ENCODE data around the gene ATP8B1. TPM values are rescaled to one million over a fixed set of nuclear protein-coding genes. Genes with fewer than 3 reads are reported as not detected.
A peak's percentile ranks its signal among the peaks of the same experiment; 100 is the strongest.
"Not testable (repeated sequence)": the region's sequence is repeated elsewhere in the genome, so short reads cannot be mapped to it uniquely, and the experiment has no call there.

Gene ATP8B1
- total RNA-seq = not detected

GRCh38 chr18:57803103-57803969 lies at the start of gene ATP8B1:
Gene ATP8B1, minus strand, starts transcription at chr18:57803315. Its CDS starts 71,508 bp downstream, at chr18:57731807.
- Mint-ChIP-seq H3K27ac (no peak within 1 kb of the TSS), H3K36me3 (ENCODE audit: low read depth) (no peaks in the 10 kb centered on the region), H3K4me3 (peak within 1 kb of the TSS; percentile 71), H3K27me3 (ENCODE audit: low read depth) (peaks cover 49% of the 10 kb centered on the region), H3K9me3 (no peaks in the 10 kb centered on the region), H3K4me1 (ENCODE audit: low read depth) (peaks cover 13% of the 10 kb centered on the region)
- no peak for DNase-seq
- intact Hi-C loops (cut with micrococcal nuclease) = loop anchor here (2.0 kb wide), 1 partner anchor 173 kb away; no protein-coding TSS in a partner anchor
- CTCF ChIA-PET = no interaction called here

DNA sequence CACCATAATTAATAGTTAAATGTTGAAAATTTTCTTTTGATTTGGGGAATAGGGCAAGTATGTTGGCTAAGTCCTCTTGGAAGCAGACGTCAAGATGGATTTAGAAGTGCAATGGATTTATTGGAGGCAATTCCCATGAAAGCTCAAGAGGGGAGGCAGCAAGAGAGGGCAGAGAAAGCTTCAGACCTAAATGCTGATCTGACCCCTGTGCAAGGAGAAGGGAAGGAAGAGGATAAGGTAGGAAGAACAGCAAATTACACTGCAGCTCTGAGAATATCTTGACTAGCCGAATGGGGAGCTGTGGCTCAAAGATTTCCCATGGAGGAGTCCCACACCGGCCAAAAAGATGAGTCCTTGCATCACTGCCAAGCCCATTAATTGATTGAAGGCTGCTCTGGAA lies 46.9 kb upstream of the ATP8B1 start:
- Mint-ChIP-seq H3K4me3 (no peak overlapping the region), H3K36me3 (ENCODE audit: low read depth) (no peaks in the 10 kb centered on the region), H3K9me3 (no peaks in the 10 kb centered on the region), H3K27ac (peak overlapping the region; percentile 61), H3K27me3 (ENCODE audit: low read depth) (peaks cover 14% of the 10 kb centered on the region), H3K4me1 (ENCODE audit: low read depth) (no peaks in the 10 kb centered on the region)
- intact Hi-C loops (cut with micrococcal nuclease) = no loop called here
- CTCF ChIA-PET = interaction anchor here (1.2 kb wide), 1 partner anchor 9 kb away, joined by 4 read pairs; no protein-coding TSS in a partner anchor
- DNase-seq = no peak

DNA sequence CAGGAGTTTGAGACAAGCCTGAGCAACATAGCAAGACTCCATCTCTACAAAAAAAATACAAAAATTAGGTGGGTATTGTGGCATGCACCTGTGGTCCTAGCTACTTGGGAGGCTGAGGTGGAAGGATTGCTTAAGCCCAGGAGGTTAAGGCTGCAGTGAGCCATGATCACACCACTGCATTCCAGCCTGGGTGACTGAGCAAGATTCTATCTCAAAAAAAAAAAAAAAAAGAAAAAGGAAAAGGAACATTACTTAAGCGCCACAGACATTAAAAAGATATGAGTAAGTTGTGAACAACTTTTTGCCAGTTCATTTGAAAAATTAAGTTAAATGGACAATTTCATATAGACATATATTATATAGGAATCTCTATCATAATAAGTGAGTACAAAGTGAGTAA lies 45.3 kb upstream of the ATP8B1 start:
- intact Hi-C loops (cut with micrococcal nuclease); CTCF ChIA-PET: not testable (repeated sequence)
- peaks cover 26% of the 10 kb centered on the region for H3K27me3 Mint-ChIP-seq (ENCODE audit: low read depth)

GRCh38 chr18:57847431-57847830 lies 44.3 kb upstream of the ATP8B1 start:
- intact Hi-C loops (cut with micrococcal nuclease); DNase-seq; H3K4me1 Mint-ChIP-seq (ENCODE audit: low read depth); H3K4me3 Mint-ChIP-seq; H3K36me3 Mint-ChIP-seq (ENCODE audit: low read depth); CTCF ChIA-PET; H3K9me3 Mint-ChIP-seq; H3K27ac Mint-ChIP-seq: not testable (repeated sequence)
- peaks cover 32% of the 10 kb centered on the region for H3K27me3 Mint-ChIP-seq (ENCODE audit: low read depth)

More for the DNA sequence above, 45.3 kb upstream of the ATP8B1 start:
- not testable (repeated sequence) for H3K4me3 Mint-ChIP-seq; H3K4me1 Mint-ChIP-seq (ENCODE audit: low read depth); DNase-seq; H3K9me3 Mint-ChIP-seq; H3K27ac Mint-ChIP-seq; H3K36me3 Mint-ChIP-seq (ENCODE audit: low read depth)

GRCh38 chr18:57846258-57846657 lies 43.1 kb upstream of the ATP8B1 start:
- CTCF ChIA-PET = interaction anchor here (0.6 kb wide), 1 partner anchor 85 kb away, joined by 3 read pairs; no protein-coding TSS in a partner anchor
- peaks cover 32% of the 10 kb centered on the region for H3K27me3 Mint-ChIP-seq (ENCODE audit: low read depth)
- peaks cover 12% of the 10 kb centered on the region for H3K4me1 Mint-ChIP-seq (ENCODE audit: low read depth)
- intact Hi-C loops (cut with micrococcal nuclease) = no loop called here
- no peak for DNase-seq
- H3K27ac Mint-ChIP-seq = no peak overlapping the region
- H3K4me3 Mint-ChIP-seq = no peak overlapping the region
- no peaks in the 10 kb centered on the region for H3K9me3 Mint-ChIP-seq
- no peaks in the 10 kb centered on the region for H3K36me3 Mint-ChIP-seq (ENCODE audit: low read depth)

- no peak for DNase-seq
- H3K4me1 Mint-ChIP-seq (ENCODE audit: low read depth) = peaks cover 15% of the 10 kb centered on the region
- intact Hi-C loops (cut with micrococcal nuclease) = no loop called here
- no peak overlapping the region for H3K4me3 Mint-ChIP-seq
- H3K9me3 Mint-ChIP-seq = no peaks in the 10 kb centered on the region
- H3K27me3 Mint-ChIP-seq (ENCODE audit: low read depth) = peaks cover 32% of the 10 kb centered on the region
- no peak overlapping the region for H3K27ac Mint-ChIP-seq
- no peaks in the 10 kb centered on the region for H3K36me3 Mint-ChIP-seq (ENCODE audit: low read depth)
- CTCF ChIA-PET = interaction anchor here (0.6 to 1.1 kb wide), 2 partner anchors 13 to 85 kb away, joined by 3 read pairs; no protein-coding TSS in a partner anchor
Measured at GRCh38 chr18:57845605-57846074, 42.5 kb upstream of the ATP8B1 start.

- intact Hi-C loops (cut with micrococcal nuclease) = no loop called here
Measured at GRCh38 chr18:57844319-57844718, 41.2 kb upstream of the ATP8B1 start.

DNA sequence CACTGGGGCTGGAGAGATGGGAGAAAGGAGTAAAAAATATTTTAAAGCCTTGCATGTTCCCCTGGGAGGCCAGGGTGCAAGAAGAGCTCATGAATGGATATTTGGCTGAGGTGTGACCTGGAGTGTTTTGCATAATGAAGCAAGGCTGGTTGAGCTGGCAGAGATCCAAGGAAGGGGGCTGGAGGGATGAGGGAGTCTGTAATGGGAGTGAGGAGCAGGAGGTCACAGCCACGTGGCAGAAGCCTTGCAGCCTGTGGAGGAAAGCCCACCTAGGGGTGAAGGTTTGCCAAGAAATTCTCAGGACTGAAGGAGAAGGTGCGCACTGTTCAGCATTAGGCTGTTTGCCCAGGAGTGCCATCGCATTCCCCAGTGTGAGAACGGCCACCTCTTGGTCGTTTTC lies 40.3 kb upstream of the ATP8B1 start:
- Mint-ChIP-seq H3K27me3 (ENCODE audit: low read depth) (peaks cover 27% of the 10 kb centered on the region), H3K4me1 (ENCODE audit: low read depth) (peaks cover 17% of the 10 kb centered on the region), H3K36me3 (ENCODE audit: low read depth) (no peaks in the 10 kb centered on the region), H3K27ac (no peak overlapping the region), H3K4me3 (no peak overlapping the region), H3K9me3 (no peaks in the 10 kb centered on the region)
- CTCF ChIA-PET = no interaction called here
- no peak for DNase-seq
- intact Hi-C loops (cut with micrococcal nuclease) = no loop called here

More at GRCh38 chr18:57844319-57844718, 41.2 kb upstream of the ATP8B1 start:
- DNase-seq = no peak
- Mint-ChIP-seq H3K27ac (no peak overlapping the region), H3K9me3 (no peaks in the 10 kb centered on the region), H3K4me3 (no peak overlapping the region), H3K27me3 (ENCODE audit: low read depth) (peaks cover 31% of the 10 kb centered on the region), H3K36me3 (ENCODE audit: low read depth) (no peaks in the 10 kb centered on the region), H3K4me1 (ENCODE audit: low read depth) (peaks cover 15% of the 10 kb centered on the region)
- CTCF ChIA-PET = no interaction called here

DNA sequence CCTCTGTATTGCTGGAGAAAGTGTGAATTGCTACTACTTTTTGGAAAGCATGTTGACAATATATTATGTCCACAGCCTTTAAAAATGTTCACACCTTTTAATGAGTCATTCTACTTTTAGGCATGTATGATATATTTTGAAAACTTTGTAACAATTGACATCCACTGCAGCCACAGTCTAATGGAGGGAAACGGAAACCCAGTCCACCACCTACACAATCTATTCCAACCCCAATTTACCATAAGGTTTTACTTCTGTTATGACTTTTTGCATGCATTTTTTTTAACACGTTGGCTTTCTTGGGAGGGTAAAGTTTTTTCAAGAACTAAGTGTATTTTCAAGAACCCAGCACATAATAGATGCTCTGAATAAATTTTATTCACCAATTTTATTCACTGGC lies 38.5 kb upstream of the ATP8B1 start:
- Mint-ChIP-seq H3K4me3 (no peak overlapping the region), H3K27ac (no peak overlapping the region), H3K4me1 (ENCODE audit: low read depth) (peaks cover 25% of the 10 kb centered on the region), H3K27me3 (ENCODE audit: low read depth) (peaks cover 26% of the 10 kb centered on the region), H3K9me3 (no peaks in the 10 kb centered on the region), H3K36me3 (ENCODE audit: low read depth) (no peaks in the 10 kb centered on the region)
- DNase-seq = no peak
- CTCF ChIA-PET = interaction anchor here (0.6 kb wide), 1 partner anchor 51 kb away, joined by 3 read pairs; no protein-coding TSS in a partner anchor
- intact Hi-C loops (cut with micrococcal nuclease) = loop anchor here (1.0 kb wide), 1 partner anchor 8 kb away; no protein-coding TSS in a partner anchor

GRCh38 chr18:57839942-57840381 lies 36.8 kb upstream of the ATP8B1 start:
- H3K27ac Mint-ChIP-seq = no peak overlapping the region
- no peak overlapping the region for H3K4me3 Mint-ChIP-seq
- peaks cover 30% of the 10 kb centered on the region for H3K27me3 Mint-ChIP-seq (ENCODE audit: low read depth)
- peaks cover 25% of the 10 kb centered on the region for H3K4me1 Mint-ChIP-seq (ENCODE audit: low read depth)
- no peaks in the 10 kb centered on the region for H3K9me3 Mint-ChIP-seq
- intact Hi-C loops (cut with micrococcal nuclease) = loop anchor here (5.0 to 10.0 kb wide), 6 partner anchors 218 to 1515 kb away; partner anchors contain the start of genes LMAN1, NARS1, ONECUT2 and WDR7
- CTCF ChIA-PET = no interaction called here
- DNase-seq = no peak
- no peaks in the 10 kb centered on the region for H3K36me3 Mint-ChIP-seq (ENCODE audit: low read depth)

GRCh38 chr18:57837917-57838548 lies 34.9 kb upstream of the ATP8B1 start:
- Mint-ChIP-seq H3K27me3 (ENCODE audit: low read depth) (peaks cover 15% of the 10 kb centered on the region), H3K4me3 (no peak overlapping the region), H3K4me1 (ENCODE audit: low read depth) (peaks cover 37% of the 10 kb centered on the region), H3K9me3 (no peaks in the 10 kb centered on the region), H3K27ac (no peak overlapping the region), H3K36me3 (ENCODE audit: low read depth) (no peaks in the 10 kb centered on the region)
- DNase-seq = peak; percentile 77
- CTCF ChIA-PET = interaction anchor here (0.5 to 1.1 kb wide), 4 partner anchors 9 to 299 kb away, joined by 3 to 5 read pairs (median 3); no protein-coding TSS in a partner anchor
- intact Hi-C loops (cut with micrococcal nuclease) = loop anchor here (1.0 to 10.0 kb wide), 8 partner anchors 168 to 1517 kb away; partner anchors contain the start of genes LMAN1, NARS1, ONECUT2 and WDR7

DNA sequence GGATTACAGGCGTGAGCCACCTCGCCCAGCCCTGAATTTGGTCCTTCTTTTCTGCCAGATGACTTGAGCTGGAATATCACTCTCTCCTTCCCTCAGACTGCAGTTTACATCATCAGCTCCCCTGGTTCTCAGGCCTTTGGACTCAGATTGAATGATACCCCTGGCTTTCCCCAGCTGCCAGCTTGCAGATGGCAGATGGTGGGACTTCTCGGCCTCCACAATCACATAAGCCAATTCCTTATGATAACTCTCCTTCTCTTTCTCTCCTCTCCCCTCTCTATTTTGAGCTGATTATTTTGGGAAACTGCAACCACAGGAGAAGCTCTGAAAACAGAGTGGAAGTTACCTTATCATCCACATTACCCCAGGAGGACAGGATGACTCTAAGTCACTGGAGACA lies 33.4 kb upstream of the ATP8B1 start:
- Mint-ChIP-seq H3K27ac (no peak overlapping the region), H3K4me3 (no peak overlapping the region), H3K27me3 (ENCODE audit: low read depth) (peaks cover 15% of the 10 kb centered on the region), H3K36me3 (ENCODE audit: low read depth) (peaks cover 5% of the 10 kb centered on the region), H3K9me3 (peaks cover 4% of the 10 kb centered on the region), H3K4me1 (ENCODE audit: low read depth) (peaks cover 40% of the 10 kb centered on the region)
- CTCF ChIA-PET = no interaction called here
- DNase-seq = no peak
- intact Hi-C loops (cut with micrococcal nuclease) = loop anchor here (5.0 to 10.0 kb wide), 6 partner anchors 214 to 1518 kb away; partner anchors contain the start of genes LMAN1, NARS1, ONECUT2 and WDR7
